ENCODE measurements around the gene KRTAP10-3.
"Not testable (repeated sequence)": the region's sequence is repeated elsewhere in the genome, so short reads cannot be mapped to it uniquely, and the experiment has no call there.

The KRTAP10-3 gene

DNA sequence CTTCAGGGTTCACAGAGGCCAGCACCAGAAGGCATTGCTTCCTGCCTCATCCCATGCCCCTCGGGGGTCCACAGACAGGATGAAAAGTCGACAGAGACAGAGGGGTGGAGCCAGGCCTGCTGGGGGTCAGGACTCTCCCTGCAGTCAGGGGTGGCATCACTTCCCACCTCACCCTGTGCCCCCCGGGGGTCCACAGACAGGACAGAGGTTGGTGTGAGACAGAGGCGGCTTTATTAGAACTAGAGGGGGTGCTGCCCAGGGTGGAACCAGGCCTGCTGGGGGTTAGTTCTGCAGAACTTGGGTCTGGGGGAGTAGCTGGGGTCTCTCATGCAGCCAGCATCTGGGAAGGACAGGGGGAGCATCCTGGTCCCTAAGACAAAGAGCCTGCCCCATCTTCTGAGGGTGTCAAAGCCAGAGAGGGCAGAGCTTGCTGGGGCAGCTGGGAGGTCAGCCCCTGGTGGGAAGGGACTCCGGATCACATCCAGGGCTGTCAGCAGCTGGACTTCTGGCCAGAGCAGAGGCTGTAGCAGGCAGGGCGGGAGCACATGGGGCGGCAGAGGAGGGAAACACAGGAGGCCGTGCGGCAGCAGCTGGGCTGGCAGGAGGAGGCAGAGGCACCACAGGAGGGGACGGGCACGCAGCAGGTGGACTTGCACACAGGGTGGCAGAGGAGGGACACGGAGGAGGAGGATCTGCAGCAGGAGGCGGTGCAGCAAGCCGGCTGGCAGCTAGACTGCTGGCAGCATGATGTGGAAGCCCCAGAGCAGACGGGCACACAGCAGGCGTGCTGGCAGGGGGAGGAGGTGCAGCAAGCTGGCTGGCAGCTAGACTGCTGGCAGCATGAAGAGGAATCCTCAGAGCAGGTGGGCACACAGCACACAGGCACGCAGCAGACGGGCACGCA, 32.6 kb upstream of the KRTAP10-3 start:
- not testable (repeated sequence) for H2AFZ ChIP-seq (ENCODE audit: insufficient read depth, low read length, poor library complexity); H2BK5ac ChIP-seq (ENCODE audit: low read depth, low read length, poor library complexity); H4K91ac ChIP-seq (ENCODE audit: low read depth, low read length); H2BK12ac ChIP-seq (ENCODE audit: low read length); H3K27ac ChIP-seq (ENCODE audit: low read depth, low read length); H3K4me2 ChIP-seq (ENCODE audit: low read length); H2BK120ac ChIP-seq (ENCODE audit: insufficient read depth, low read length, poor library complexity); H3K23ac ChIP-seq (ENCODE audit: low read length); H4K12ac ChIP-seq (ENCODE audit: low read depth, low read length); H3K4ac ChIP-seq (ENCODE audit: low read depth, low read length); H3K9me3 ChIP-seq (ENCODE audit: insufficient read depth, low read depth, low read length); H3K36me3 ChIP-seq (ENCODE audit: control insufficient read depth in 1 of 2, insufficient read depth in 2 of 2, low read length in 2 of 2); H2AK5ac ChIP-seq (ENCODE audit: low read length); H3K18ac ChIP-seq (ENCODE audit: low read length); H3K27me3 ChIP-seq (ENCODE audit: insufficient read depth, low read length); H3K9ac ChIP-seq (ENCODE audit: low read length); H3K4me3 ChIP-seq (ENCODE audit: low read depth, low read length); H3K14ac ChIP-seq (ENCODE audit: low read length); H3K79me2 ChIP-seq (ENCODE audit: control insufficient read depth, insufficient read depth, low read length, poor library complexity); H4K8ac ChIP-seq (ENCODE audit: low read depth, low read length); DNase-seq
- Histone ChIP-seq H3K79me1 (ENCODE audit: low read length) (peaks cover 10% of the 10 kb centered on the region), H3K4me1 (ENCODE audit: control insufficient read depth in 1 of 2, insufficient read depth in 2 of 2, low read length in 2 of 2) (peaks cover 3 to 13% of the 10 kb centered on the region in 2 experiments)
- no CpG with 5 or more reads among the region's 19 CpGs for WGBS (ENCODE audit: extremely low coverage, insufficient coverage, insufficient read length)

DNA sequence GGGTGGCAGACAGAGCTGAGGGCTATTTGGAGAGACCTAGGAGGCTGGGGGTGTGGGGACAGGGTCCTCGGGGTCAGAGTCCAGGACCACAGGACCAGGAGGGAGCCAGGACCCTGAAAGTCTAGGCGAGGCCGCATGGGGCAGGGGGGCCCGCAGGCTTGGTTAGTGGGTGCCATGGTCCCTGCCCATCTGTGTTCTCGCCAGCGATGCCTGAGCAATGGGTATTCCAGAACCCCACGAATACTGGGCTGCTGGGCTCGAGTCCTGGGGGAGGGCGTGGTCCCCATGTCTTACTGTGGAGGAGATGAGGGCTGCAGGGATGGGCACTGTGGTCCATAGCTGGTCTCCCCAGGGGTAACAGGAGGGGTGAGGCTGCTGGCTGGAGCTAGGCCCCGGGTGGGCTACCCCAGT, 31.7 kb upstream of the KRTAP10-3 start:
- no peak overlapping the region for H3K23ac ChIP-seq (ENCODE audit: low read length)
- no CpG with 5 or more reads among the region's 10 CpGs for WGBS (ENCODE audit: extremely low coverage, insufficient coverage, insufficient read length)
- no peak overlapping the region for H2AK5ac ChIP-seq (ENCODE audit: low read length)
- H3K18ac ChIP-seq (ENCODE audit: low read length): no peak overlapping the region
- H2BK5ac ChIP-seq (ENCODE audit: low read depth, low read length, poor library complexity): no peak overlapping the region
- H3K4me3 ChIP-seq (ENCODE audit: low read depth, low read length): no peak overlapping the region
- no peak overlapping the region for H3K4ac ChIP-seq (ENCODE audit: low read depth, low read length)
- no peaks in the 10 kb centered on the region for H3K79me2 ChIP-seq (ENCODE audit: control insufficient read depth, insufficient read depth, low read length, poor library complexity)
- no peak overlapping the region for H4K8ac ChIP-seq (ENCODE audit: low read depth, low read length)
- no peak overlapping the region for H2AFZ ChIP-seq (ENCODE audit: insufficient read depth, low read length, poor library complexity)
- H3K36me3 ChIP-seq (ENCODE audit: control insufficient read depth in 1 of 2, insufficient read depth in 2 of 2, low read length in 2 of 2): no peaks in the 10 kb centered on the region
- H3K9me3 ChIP-seq (ENCODE audit: insufficient read depth, low read depth, low read length): peaks cover 4% of the 10 kb centered on the region
- H3K79me1 ChIP-seq (ENCODE audit: low read length): peaks cover 10% of the 10 kb centered on the region
- peaks cover 3 to 11% of the 10 kb centered on the region in 2 experiments for H3K4me1 ChIP-seq (ENCODE audit: control insufficient read depth in 1 of 2, insufficient read depth in 2 of 2, low read length in 2 of 2)
- no peak overlapping the region for H4K12ac ChIP-seq (ENCODE audit: low read depth, low read length)
- no peak overlapping the region for H2BK120ac ChIP-seq (ENCODE audit: insufficient read depth, low read length, poor library complexity)
- H3K27ac ChIP-seq (ENCODE audit: low read depth, low read length): no peak overlapping the region
- no peak overlapping the region for H4K91ac ChIP-seq (ENCODE audit: low read depth, low read length)
- no peak overlapping the region for H3K9ac ChIP-seq (ENCODE audit: low read length)
- H3K14ac ChIP-seq (ENCODE audit: low read length): no peak overlapping the region
- no peak overlapping the region for H3K4me2 ChIP-seq (ENCODE audit: low read length)
- DNase-seq: no peak
- no peak overlapping the region for H2BK12ac ChIP-seq (ENCODE audit: low read length)
- H3K27me3 ChIP-seq (ENCODE audit: insufficient read depth, low read length): no peaks in the 10 kb centered on the region

DNA sequence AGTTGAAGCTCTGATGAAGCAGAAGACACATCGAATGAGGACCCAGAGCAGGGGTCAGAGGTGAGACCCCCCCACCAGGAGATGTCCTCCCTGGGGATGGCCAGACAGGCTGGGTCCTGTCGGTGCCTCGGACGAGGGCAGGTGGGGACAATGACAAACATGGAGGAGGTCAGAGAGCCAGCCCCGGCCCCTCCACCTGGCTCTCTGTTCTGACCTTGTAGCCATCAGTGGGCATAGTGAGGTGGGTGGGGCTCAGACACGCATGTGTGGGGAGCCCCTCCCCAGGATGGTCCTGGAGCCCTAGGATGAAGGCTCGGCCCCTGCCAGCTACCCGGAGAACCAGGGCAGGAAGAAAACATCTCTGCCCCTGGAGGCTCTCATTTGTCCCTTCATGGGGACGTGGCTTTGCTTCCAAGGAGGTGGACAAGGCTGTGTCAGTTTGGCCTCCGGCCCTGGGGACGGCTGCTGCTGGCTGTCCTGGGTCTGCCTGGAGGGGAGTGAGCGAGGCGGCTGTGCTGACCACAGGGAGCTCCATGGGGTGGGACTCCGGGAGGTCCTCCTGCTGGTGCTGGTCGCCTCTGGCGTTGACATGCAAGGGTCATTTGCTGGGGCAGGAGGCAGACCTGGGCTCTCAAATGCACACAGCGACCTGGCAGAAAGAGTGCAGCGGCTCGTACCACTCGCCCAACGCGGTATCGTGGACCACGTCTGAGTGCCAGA, 31.2 kb upstream of the KRTAP10-3 start:
- Histone ChIP-seq H2BK5ac (ENCODE audit: low read depth, low read length, poor library complexity) (no peak overlapping the region), H3K36me3 (ENCODE audit: control insufficient read depth in 1 of 2, insufficient read depth in 2 of 2, low read length in 2 of 2) (no peaks in the 10 kb centered on the region), H3K79me1 (ENCODE audit: low read length) (peaks cover 10% of the 10 kb centered on the region), H3K79me2 (ENCODE audit: control insufficient read depth, insufficient read depth, low read length, poor library complexity) (no peaks in the 10 kb centered on the region), H3K9me3 (ENCODE audit: insufficient read depth, low read depth, low read length) (peaks cover 4% of the 10 kb centered on the region), H3K27me3 (ENCODE audit: insufficient read depth, low read length) (no peaks in the 10 kb centered on the region), H3K23ac (ENCODE audit: low read length) (no peak overlapping the region), H3K4ac (ENCODE audit: low read depth, low read length) (no peak overlapping the region), H2BK120ac (ENCODE audit: insufficient read depth, low read length, poor library complexity) (no peak overlapping the region), H3K4me1 (ENCODE audit: control insufficient read depth in 1 of 2, insufficient read depth in 2 of 2, low read length in 2 of 2) (peaks cover 3 to 11% of the 10 kb centered on the region in 2 experiments), H3K9ac (ENCODE audit: low read length) (no peak overlapping the region), H3K18ac (ENCODE audit: low read length) (no peak overlapping the region), H2BK12ac (ENCODE audit: low read length) (no peak overlapping the region), H3K14ac (ENCODE audit: low read length) (no peak overlapping the region), H4K91ac (ENCODE audit: low read depth, low read length) (no peak overlapping the region), H3K4me2 (ENCODE audit: low read length) (no peak overlapping the region), H3K4me3 (ENCODE audit: low read depth, low read length) (no peak overlapping the region), H4K12ac (ENCODE audit: low read depth, low read length) (no peak overlapping the region), H2AK5ac (ENCODE audit: low read length) (no peak overlapping the region), H2AFZ (ENCODE audit: insufficient read depth, low read length, poor library complexity) (no peak overlapping the region), H3K27ac (ENCODE audit: low read depth, low read length) (no peak overlapping the region), H4K8ac (ENCODE audit: low read depth, low read length) (no peak overlapping the region)
- DNase-seq: no peak
- no CpG with 5 or more reads among the region's 24 CpGs for WGBS (ENCODE audit: extremely low coverage, insufficient coverage, insufficient read length)

DNA sequence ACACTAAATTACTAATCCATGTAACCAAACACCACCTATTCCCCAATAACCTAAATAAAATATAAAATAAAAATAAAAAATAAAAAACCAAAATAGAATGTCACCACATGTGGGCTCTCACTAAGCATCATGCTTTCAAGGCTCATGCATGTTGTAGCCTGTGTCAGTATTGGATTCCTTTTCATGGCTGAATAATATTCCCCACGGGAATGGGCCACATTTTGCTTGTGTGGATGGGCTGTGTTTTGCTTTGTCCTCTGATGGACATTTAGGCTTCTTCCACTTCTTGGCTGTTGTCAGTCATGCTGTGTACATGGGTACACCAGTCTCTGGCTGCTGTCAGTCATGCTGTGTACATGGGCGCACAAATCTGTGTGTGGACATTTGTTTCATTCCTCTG, 30.5 kb upstream of the KRTAP10-3 start:
- Histone ChIP-seq H4K8ac (ENCODE audit: low read depth, low read length) (no peak overlapping the region), H3K79me2 (ENCODE audit: control insufficient read depth, insufficient read depth, low read length, poor library complexity) (no peaks in the 10 kb centered on the region), H4K12ac (ENCODE audit: low read depth, low read length) (no peak overlapping the region), H2AK5ac (ENCODE audit: low read length) (no peak overlapping the region), H3K4me3 (ENCODE audit: low read depth, low read length) (no peak overlapping the region), H3K4ac (ENCODE audit: low read depth, low read length) (no peak overlapping the region), H3K14ac (ENCODE audit: low read length) (no peak overlapping the region), H3K18ac (ENCODE audit: low read length) (no peak overlapping the region), H2BK12ac (ENCODE audit: low read length) (no peak overlapping the region), H2BK120ac (ENCODE audit: insufficient read depth, low read length, poor library complexity) (no peak overlapping the region), H3K27ac (ENCODE audit: low read depth, low read length) (no peak overlapping the region), H3K27me3 (ENCODE audit: insufficient read depth, low read length) (no peaks in the 10 kb centered on the region), H3K9ac (ENCODE audit: low read length) (no peak overlapping the region), H2AFZ (ENCODE audit: insufficient read depth, low read length, poor library complexity) (no peak overlapping the region), H3K79me1 (ENCODE audit: low read length) (peaks cover 9% of the 10 kb centered on the region), H2BK5ac (ENCODE audit: low read depth, low read length, poor library complexity) (no peak overlapping the region), H4K91ac (ENCODE audit: low read depth, low read length) (no peak overlapping the region), H3K36me3 (ENCODE audit: control insufficient read depth in 1 of 2, insufficient read depth in 2 of 2, low read length in 2 of 2) (no peaks in the 10 kb centered on the region), H3K9me3 (ENCODE audit: insufficient read depth, low read depth, low read length) (peaks cover 4% of the 10 kb centered on the region), H3K4me2 (ENCODE audit: low read length) (no peak overlapping the region), H3K4me1 (ENCODE audit: control insufficient read depth in 1 of 2, insufficient read depth in 2 of 2, low read length in 2 of 2) (peaks cover 3 to 8% of the 10 kb centered on the region in 2 experiments), H3K23ac (ENCODE audit: low read length) (no peak overlapping the region)
- WGBS (ENCODE audit: extremely low coverage, insufficient coverage, insufficient read length): no CpG with 5 or more reads among the region's 2 CpGs
- no peak for DNase-seq
